CD4-positive, alpha-beta T cell (primary cell): ENCODE data around the gene ABCA10. TPM values are rescaled to one million over a fixed set of nuclear protein-coding genes. Genes with fewer than 3 reads are reported as not detected.

Experiments
- ATAC-seq: fragments of 200-7000 bp; cut with Tn5 transposase; one replicate; pipeline ENCODE4 v1.10.0; 2022; ENCODE audit warnings: mild to moderate bottlenecking; ENCODE audit not compliant: poor library complexity
- CTCF ChIA-PET: fragments of 350-600 bp; sonication (Branson Sonifier 250); formaldehyde crosslinking; loops from one replicate; lab custom pipeline; 2021; ENCODE audit warnings: antibody characterized with exemption, inconsistent platforms; lab: Charles Lee
- POLR2A ChIA-PET: fragments of 350-600 bp; sonication (Branson Sonifier 250); formaldehyde crosslinking; loops from one replicate; lab custom pipeline; 2021; ENCODE audit warnings: antibody characterized with exemption, inconsistent platforms; lab: Charles Lee
- DNase-seq, 14 experiments: peaks; one replicate each; pipeline ENCODE4 v3.0.0-alpha.2; 2013 to 2020; ENCODE audit warnings: mixed read lengths in 2 of 14
- H3K27ac ChIP-seq, 2 donors: one replicate each; pipeline versions ENCODE4 v1.5.1 to v1.7.0; 2013; ENCODE audit warnings: low read length in 2 of 2, low read depth in 1 of 2, mild to moderate bottlenecking in 1 of 2
- H3K27me3 ChIP-seq, 2 experiments: 1 replicate in 1 of 2; 2 replicates in 1 of 2; pipeline versions ENCODE4 v1.6.1 to v1.7.0; 2013; ENCODE audit warnings: low read length in 2 of 2, control low read depth in 1 of 2, mild to moderate bottlenecking in 1 of 2, moderate library complexity in 1 of 2; ENCODE audit not compliant: insufficient read depth in 2 of 2, control insufficient read depth in 1 of 2
- H3K36me3 ChIP-seq: one replicate; pipeline ENCODE4 v1.6.1; 2013; ENCODE audit warnings: low read length, control low read depth; ENCODE audit not compliant: insufficient read depth
- H3K4me1 ChIP-seq: one replicate; pipeline ENCODE4 v1.6.1; 2013; ENCODE audit warnings: low read length, control low read depth; ENCODE audit not compliant: insufficient read depth
- H3K4me3 ChIP-seq: one replicate; pipeline ENCODE4 v1.5.1; 2013; ENCODE audit warnings: mild to moderate bottlenecking, low read length, moderate library complexity
- H3K9me3 ChIP-seq, 2 experiments: 1 replicate in 1 of 2; 2 replicates in 1 of 2; pipeline versions ENCODE4 v1.6.1 to v1.7.0; 2013; ENCODE audit warnings: low read length in 2 of 2, mild to moderate bottlenecking in 2 of 2, control low read depth in 1 of 2, moderate library complexity in 1 of 2; ENCODE audit not compliant: control insufficient read depth in 1 of 2, insufficient read depth in 1 of 2
- H3K27ac Mint-ChIP-seq: one replicate; pipeline ENCODE4 v1.8.0; 2020; ENCODE audit warnings: mixed read lengths
- H3K27me3 Mint-ChIP-seq: one replicate; pipeline ENCODE4 v1.8.0; 2021; ENCODE audit warnings: mixed read lengths
- H3K36me3 Mint-ChIP-seq: one replicate; pipeline ENCODE4 v1.8.0; 2021; ENCODE audit warnings: low read depth, mixed read lengths
- H3K4me1 Mint-ChIP-seq: one replicate; pipeline ENCODE4 v1.8.0; 2021; ENCODE audit warnings: low read depth, mixed read lengths
- H3K4me3 Mint-ChIP-seq: one replicate; pipeline ENCODE4 v1.8.0; 2020; ENCODE audit warnings: mild to moderate bottlenecking, mixed read lengths
- H3K9me3 Mint-ChIP-seq: one replicate; pipeline ENCODE4 v1.8.0; 2020; ENCODE audit warnings: mixed read lengths
- intact Hi-C, 2 experiments: fragments of 100-400 bp; cut with DNase I in 1 of 2; cut with micrococcal nuclease in 1 of 2; formaldehyde crosslinking; loops; one replicate each; pipeline versions ENCODE4 v1.15.1 to v1.9.0; 2023 to 2025; cut with DNase I, micrococcal nuclease
- total RNA-seq, 174 experiments: library from RNA in 2 of 174; stranded (reverse) in 2 of 174; gene quantifications; one replicate each; pipeline ENCODE4 v1.2.3 and lab custom pipeline; 2021 to 2026
- TF ChIP-seq, protein P1 (sequence below): fragments of 200-600 bp; IDR thresholded peaks from one replicate; pipeline ENCODE4 v1.8.0; 2022; ENCODE audit warnings: antibody characterized with exemption, mild to moderate bottlenecking

Gene ABCA10
- total RNA-seq, 2 experiments from 2014 or later = 0.77 to 1.5 TPM

DNA sequence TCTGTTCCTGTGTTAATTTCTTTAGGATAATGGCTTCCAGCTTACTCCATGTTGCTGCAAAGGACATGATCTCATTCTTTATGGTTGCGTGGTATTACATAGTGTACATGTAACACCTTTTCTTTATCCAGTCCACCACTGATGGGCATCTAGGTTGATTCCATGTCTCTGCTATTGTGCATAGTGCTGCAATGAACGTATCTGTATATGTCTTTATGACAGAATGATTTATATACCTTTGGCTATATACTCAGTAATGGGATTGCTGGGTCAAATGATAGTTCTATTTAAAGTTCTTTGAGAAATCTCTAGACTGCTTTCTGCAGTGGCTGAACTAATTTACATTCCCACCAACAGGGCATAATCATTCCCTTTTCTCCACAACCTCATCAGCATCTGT is 39.8 kb downstream of the ABCA10 start:
- no peak overlapping the region for H3K27ac ChIP-seq
- TF ChIP-seq, protein P1, sequence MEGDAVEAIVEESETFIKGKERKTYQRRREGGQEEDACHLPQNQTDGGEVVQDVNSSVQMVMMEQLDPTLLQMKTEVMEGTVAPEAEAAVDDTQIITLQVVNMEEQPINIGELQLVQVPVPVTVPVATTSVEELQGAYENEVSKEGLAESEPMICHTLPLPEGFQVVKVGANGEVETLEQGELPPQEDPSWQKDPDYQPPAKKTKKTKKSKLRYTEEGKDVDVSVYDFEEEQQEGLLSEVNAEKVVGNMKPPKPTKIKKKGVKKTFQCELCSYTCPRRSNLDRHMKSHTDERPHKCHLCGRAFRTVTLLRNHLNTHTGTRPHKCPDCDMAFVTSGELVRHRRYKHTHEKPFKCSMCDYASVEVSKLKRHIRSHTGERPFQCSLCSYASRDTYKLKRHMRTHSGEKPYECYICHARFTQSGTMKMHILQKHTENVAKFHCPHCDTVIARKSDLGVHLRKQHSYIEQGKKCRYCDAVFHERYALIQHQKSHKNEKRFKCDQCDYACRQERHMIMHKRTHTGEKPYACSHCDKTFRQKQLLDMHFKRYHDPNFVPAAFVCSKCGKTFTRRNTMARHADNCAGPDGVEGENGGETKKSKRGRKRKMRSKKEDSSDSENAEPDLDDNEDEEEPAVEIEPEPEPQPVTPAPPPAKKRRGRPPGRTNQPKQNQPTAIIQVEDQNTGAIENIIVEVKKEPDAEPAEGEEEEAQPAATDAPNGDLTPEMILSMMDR = no peak
- Mint-ChIP-seq H3K27ac (no peak overlapping the region), H3K4me1 (no peaks in the 10 kb centered on the region), H3K4me3 (no peak overlapping the region), H3K9me3 (no peaks in the 10 kb centered on the region), H3K27me3 (no peaks in the 10 kb centered on the region), H3K36me3 (no peaks in the 10 kb centered on the region)
- intact Hi-C loops = no loop called here
- DNase-seq (no peak), ATAC-seq (no peak)
- H3K27me3 ChIP-seq = no peaks in the 10 kb centered on the region
- H3K9me3 ChIP-seq = no peaks in the 10 kb centered on the region
- H3K4me3 ChIP-seq = no peak overlapping the region
- H3K4me1 ChIP-seq = no peaks in the 10 kb centered on the region
- CTCF ChIA-PET = no interaction called here
- no peaks in the 10 kb centered on the region for H3K36me3 ChIP-seq
- POLR2A ChIA-PET = no interaction called here

DNA sequence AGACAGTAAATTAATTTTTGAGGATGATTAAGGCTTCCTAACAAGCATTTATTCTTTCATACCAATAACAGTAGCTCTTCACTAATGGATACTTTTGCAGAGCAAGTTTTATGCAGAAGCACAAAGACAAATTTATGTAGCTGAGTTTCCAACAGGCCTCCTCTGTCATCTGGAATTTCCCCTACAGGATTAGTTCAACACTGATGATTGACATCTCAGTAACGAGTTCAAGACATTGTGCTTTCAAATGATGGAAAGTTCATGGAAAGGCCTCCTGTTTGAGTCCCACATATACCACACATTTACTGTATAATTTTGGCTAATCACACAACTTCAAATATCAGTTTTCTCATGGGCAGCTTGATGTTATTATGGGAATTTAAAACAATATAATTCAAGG is 40.6 kb downstream of the ABCA10 start:
- POLR2A ChIA-PET = no interaction called here
- intact Hi-C loops = no loop called here
- H3K9me3 Mint-ChIP-seq = no peaks in the 10 kb centered on the region
- ATAC-seq (no peak), DNase-seq (no peak)
- no peak overlapping the region for H3K4me3 Mint-ChIP-seq
- TF ChIP-seq, protein P1 = no peak
- Histone ChIP-seq H3K27me3 (no peaks in the 10 kb centered on the region), H3K27ac (no peak overlapping the region), H3K36me3 (no peaks in the 10 kb centered on the region), H3K4me1 (no peaks in the 10 kb centered on the region), H3K9me3 (no peaks in the 10 kb centered on the region), H3K4me3 (no peak overlapping the region)
- H3K27me3 Mint-ChIP-seq = no peaks in the 10 kb centered on the region
- H3K27ac Mint-ChIP-seq = no peak overlapping the region
- no peaks in the 10 kb centered on the region for H3K36me3 Mint-ChIP-seq
- H3K4me1 Mint-ChIP-seq = no peaks in the 10 kb centered on the region
- CTCF ChIA-PET = no interaction called here

DNA sequence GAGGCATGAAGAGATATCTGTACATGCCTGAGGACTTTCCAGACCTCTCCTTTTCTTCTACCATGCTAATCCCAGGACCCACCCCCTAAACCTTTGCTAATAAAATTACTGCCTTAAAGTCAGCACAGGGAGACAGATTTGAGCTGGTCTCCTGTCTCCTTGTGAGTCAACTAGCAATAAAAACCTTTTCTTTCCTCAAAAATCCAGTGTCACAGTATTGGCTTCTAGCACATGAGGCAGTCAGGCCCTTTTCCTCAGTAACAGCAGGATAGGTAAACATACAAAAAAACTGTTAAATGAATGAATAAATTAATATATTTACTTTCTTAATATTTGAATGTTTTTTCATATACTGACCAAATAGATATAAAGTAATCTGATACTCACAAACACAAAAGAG is 41.3 kb downstream of the ABCA10 start:
- DNase-seq (no peak), ATAC-seq (no peak)
- H3K9me3 ChIP-seq = no peaks in the 10 kb centered on the region
- ChIA-PET POLR2A (no interaction called here), CTCF (interaction anchor here (0.7 kb wide), 1 partner anchor 10 kb away, joined by 3 read pairs; no protein-coding TSS in a partner anchor)
- H3K4me1 ChIP-seq = no peaks in the 10 kb centered on the region
- no peak overlapping the region for H3K4me3 ChIP-seq
- no peak overlapping the region for H3K27ac Mint-ChIP-seq
- TF ChIP-seq, protein P1 = no peak
- no peak overlapping the region for H3K27ac ChIP-seq
- H3K4me3 Mint-ChIP-seq = no peak overlapping the region
- no peaks in the 10 kb centered on the region for H3K27me3 Mint-ChIP-seq
- H3K36me3 ChIP-seq = no peaks in the 10 kb centered on the region
- no peaks in the 10 kb centered on the region for H3K4me1 Mint-ChIP-seq
- no peaks in the 10 kb centered on the region for H3K27me3 ChIP-seq
- intact Hi-C loops = no loop called here
- H3K9me3 Mint-ChIP-seq = no peaks in the 10 kb centered on the region
- no peaks in the 10 kb centered on the region for H3K36me3 Mint-ChIP-seq
